HG02870 (cell line): ENCODE measurements around the gene CAMK2D.

Source experiments
- ATAC-seq: cut with Tn5 transposase; IDR thresholded peaks from one replicate; pipeline ENCODE4 v1.9.1; 2021; ENCODE audit warnings: mild to moderate bottlenecking, moderate library complexity; ENCODE audit not compliant: unreplicated experiment

CAMK2D gene

GRCh38 chr4:113450295-113451080, 311.1 kb downstream of the CAMK2D start:
- no peak for ATAC-seq

GRCh38 chr4:113449410-113449974, 312.0 kb downstream of the CAMK2D start:
- ATAC-seq, result no peak

- peak; percentile 59 for ATAC-seq
Measured at GRCh38 chr4:113447769-113448168, 313.8 kb downstream of the CAMK2D start.

GRCh38 chr4:113447061-113447460, 314.5 kb downstream of the CAMK2D start:
- no peak for ATAC-seq

- no peak for ATAC-seq
Measured at GRCh38 chr4:113446019-113446418, 315.5 kb downstream of the CAMK2D start.

- no peak for ATAC-seq
Measured at GRCh38 chr4:113445286-113445685, 316.3 kb downstream of the CAMK2D start.

GRCh38 chr4:113444386-113444785, 317.2 kb downstream of the CAMK2D start:
- ATAC-seq, result no peak

- ATAC-seq, result no peak
Measured at GRCh38 chr4:113442826-113443225, 318.7 kb downstream of the CAMK2D start.

GRCh38 chr4:113440371-113440770, 321.2 kb downstream of the CAMK2D start:
- no peak for ATAC-seq

GRCh38 chr4:113438596-113438995, 322.9 kb downstream of the CAMK2D start:
- no peak for ATAC-seq

- ATAC-seq, result no peak
Measured at GRCh38 chr4:113437129-113437528, 324.4 kb downstream of the CAMK2D start.

- ATAC-seq, result no peak
Measured at GRCh38 chr4:113436360-113436759, 325.2 kb downstream of the CAMK2D start.

GRCh38 chr4:113435893-113436292, 325.6 kb downstream of the CAMK2D start:
- no peak for ATAC-seq

- ATAC-seq, result no peak
Measured at GRCh38 chr4:113434247-113434587, 327.3 kb downstream of the CAMK2D start.

- ATAC-seq, result no peak
Measured at GRCh38 chr4:113433536-113434246, 327.8 kb downstream of the CAMK2D start.

GRCh38 chr4:113433116-113433515, 328.4 kb downstream of the CAMK2D start:
- no peak for ATAC-seq

- no peak for ATAC-seq
Measured at GRCh38 chr4:113423631-113424030, 337.9 kb downstream of the CAMK2D start.

GRCh38 chr4:113420938-113421337, 340.6 kb downstream of the CAMK2D start:
- ATAC-seq, result no peak

GRCh38 chr4:113419631-113420030, 341.9 kb downstream of the CAMK2D start:
- ATAC-seq, result no peak

- no peak for ATAC-seq
Measured at GRCh38 chr4:113411496-113411938, 350.0 kb downstream of the CAMK2D start.

GRCh38 chr4:113410686-113411085, 350.9 kb downstream of the CAMK2D start:
- no peak for ATAC-seq

- ATAC-seq, result no peak
Measured at GRCh38 chr4:113409181-113409580, 352.4 kb downstream of the CAMK2D start.
